HCT116 (cell line): ENCODE data around the gene APBB1IP. TPM values are rescaled to one million over a fixed set of nuclear protein-coding genes. Genes with fewer than 3 reads are reported as not detected.

Source experiments
- ATAC-seq: fragments of 200-7000 bp; cut with Tn5 transposase; 2 replicates; pipeline ENCODE4 v1.9.1; 2020; ENCODE audit warnings: mild to moderate bottlenecking, moderate library complexity
- BruUV-seq: library from RNA; stranded (reverse); fragments of 400-500 nt; replicated peaks from 2 replicates; lab custom pipeline; 2021; lab: Mats Ljungman, UMichigan
- CTCF ChIA-PET: fragments of 300-600 bp; sonication (Branson Sonifier 250); formaldehyde crosslinking; loops from one replicate; lab custom pipeline; 2021; ENCODE audit warnings: antibody characterized with exemption; lab: Charles Lee
- POLR2A ChIA-PET: fragments of 300-600, 350-600 bp; sonication (Branson Sonifier 250); formaldehyde crosslinking; loops from one replicate; lab custom pipeline; 2021; ENCODE audit warnings: antibody characterized with exemption; lab: Charles Lee
- RAD21 ChIA-PET, 2 experiments: fragments of 300-600 bp; sonication (Branson Sonifier 250); formaldehyde crosslinking; loops; one replicate each; lab custom pipeline; 2023; ENCODE audit warnings: low total read pairs in 2 of 2; ENCODE audit not compliant: uncharacterized antibody in 2 of 2, unreplicated experiment in 2 of 2, low non-redundant PET in 1 of 2; lab: Charles Lee
- DNase-seq: peaks from one replicate; pipeline ENCODE4 v3.0.0-alpha.2; 2010; ENCODE audit warnings: low read depth, low spot score
- H2AFZ ChIP-seq: fragments of 200-600 bp; shearing (Covaris generic), sonication (generic); 2 replicates; pipeline ENCODE4 v1.6.1; 2017; ENCODE audit warnings: low read depth, mixed run types, mixed read lengths, antibody characterized with exemption, low read length; ENCODE audit not compliant: poor library complexity, severe bottlenecking
- H3K27ac ChIP-seq: 2 replicates; pipeline ENCODE4 v1.5.1; 2012; ENCODE audit warnings: low read depth, low read length
- H3K27me3 ChIP-seq: fragments of 200-600 bp; sonication (generic); 2 replicates; pipeline ENCODE4 v1.6.1; 2016; ENCODE audit warnings: mixed run types, low read length, mixed read lengths; ENCODE audit not compliant: insufficient read depth
- H3K36me3 ChIP-seq, 2 experiments: fragments of 200-500 bp in 1 of 2; fragments of 200-600 bp in 1 of 2; sonication (Bioruptor generic) in 1 of 2; sonication (generic) in 1 of 2; 2 replicates each; pipeline versions ENCODE4 v1.5.1 to v1.6.1; 2014 to 2016; ENCODE audit warnings: low read length in 2 of 2, inconsistent platforms in 1 of 2, mixed read lengths in 1 of 2, mixed run types in 1 of 2; ENCODE audit not compliant: insufficient read depth in 2 of 2, control insufficient read depth in 1 of 2
- H3K4me1 ChIP-seq, 2 experiments: fragments of 200-600 bp in 1 of 2; sonication (generic) in 1 of 2; 2 replicates each; pipeline versions ENCODE4 v1.5.1 to v1.6.1; 2012 to 2017; ENCODE audit warnings: low read length in 2 of 2, inconsistent platforms in 1 of 2, mild to moderate bottlenecking in 1 of 2, mixed read lengths in 1 of 2, mixed run types in 1 of 2, moderate library complexity in 1 of 2; ENCODE audit not compliant: insufficient read depth in 2 of 2, control insufficient read depth in 1 of 2
- H3K4me2 ChIP-seq: fragments of 200-600 bp; sonication (generic); 2 replicates; pipeline ENCODE4 v1.6.1; 2017; ENCODE audit warnings: mixed run types, low read length, mixed read lengths
- H3K4me3 ChIP-seq, 2 experiments: fragments of 200-600 bp in 1 of 2; sonication (generic) in 1 of 2; replicated peaks in 1 of 2; 2 replicates each; pipeline ENCODE4 v1.5.1; 2011 to 2016; ENCODE audit warnings: low read length in 2 of 2, control low read depth in 1 of 2, low read depth in 1 of 2, mild to moderate bottlenecking in 1 of 2, mixed read lengths in 1 of 2, mixed run types in 1 of 2
- H3K79me2 ChIP-seq: fragments of 200-600 bp; sonication (generic); 2 replicates; pipeline ENCODE4 v1.6.1; 2017; ENCODE audit warnings: mild to moderate bottlenecking, mixed run types, low read length, moderate library complexity, mixed read lengths; ENCODE audit not compliant: insufficient read depth
- H3K9ac ChIP-seq: fragments of 200-600 bp; sonication (generic); 2 replicates; pipeline ENCODE4 v1.6.1; 2016; ENCODE audit warnings: low read length, mixed read lengths
- H3K9me2 ChIP-seq: fragments of 200-600 bp; sonication (generic), shearing (Covaris generic); 2 replicates; pipeline ENCODE4 v1.6.1; 2017; ENCODE audit warnings: mixed run types, mild to moderate bottlenecking, moderate library complexity; ENCODE audit not compliant: insufficient read depth
- H3K9me3 ChIP-seq, 2 experiments: fragments of 200-500 bp in 1 of 2; fragments of 200-600 bp in 1 of 2; sonication (Bioruptor generic) in 1 of 2; sonication (generic) in 1 of 2; 2 replicates each; pipeline ENCODE4 v1.6.1; 2014 to 2017; ENCODE audit warnings: low read length in 2 of 2, mixed read lengths in 2 of 2, inconsistent platforms in 1 of 2, low read depth in 1 of 2, mild to moderate bottlenecking in 1 of 2, mixed run types in 1 of 2, moderate library complexity in 1 of 2; ENCODE audit not compliant: control insufficient read depth in 1 of 2, insufficient read depth in 1 of 2
- H4K20me1 ChIP-seq: fragments of 200-600 bp; sonication (generic), shearing (Covaris generic); 2 replicates; pipeline ENCODE4 v1.6.1; 2017; ENCODE audit warnings: mixed run types, mild to moderate bottlenecking, moderate library complexity; ENCODE audit not compliant: insufficient read depth
- ATF3 ChIP-seq: IDR thresholded peaks from 2 replicates; pipeline ENCODE4 v1.6.1; 2012
- CBX3 ChIP-seq: IDR thresholded peaks from 2 replicates; pipeline ENCODE4 v1.6.1; 2012; ENCODE audit warnings: low read depth
- CEBPB ChIP-seq: IDR thresholded peaks from 2 replicates; pipeline ENCODE4 v1.6.1; 2012; ENCODE audit warnings: low read depth
- CTCF ChIP-seq, 3 experiments: fragments of 200-600 bp in 1 of 3; sonication (generic) in 1 of 3; IDR thresholded peaks in 2 of 3; conservative IDR thresholded peaks in 1 of 3; 2 replicates each; pipeline ENCODE4 v1.5.1; 2012 to 2017; ENCODE audit warnings: low read depth in 2 of 3, low read length in 2 of 3, antibody characterized with exemption in 1 of 3, borderline replicate concordance in 1 of 3, control low read depth in 1 of 3, mild to moderate bottlenecking in 1 of 3, mixed read lengths in 1 of 3, mixed run types in 1 of 3, moderate library complexity in 1 of 3; ENCODE audit not compliant: insufficient read depth in 1 of 3
- EGR1 ChIP-seq: IDR thresholded peaks from 2 replicates; pipeline ENCODE4 v1.6.1; 2012; ENCODE audit warnings: low read depth
- ELF1 ChIP-seq: IDR thresholded peaks from 2 replicates; pipeline ENCODE4 v1.6.1; 2012; ENCODE audit warnings: low read depth, borderline replicate concordance
- EZH2 ChIP-seq: fragments of 200-600 bp; sonication (generic); IDR thresholded peaks from 2 replicates; pipeline ENCODE4 v1.6.1; 2017; ENCODE audit warnings: antibody characterized with exemption, mixed run types
- EZH2phosphoT487 ChIP-seq: fragments of 200-600 bp; IDR thresholded peaks from 2 replicates; pipeline ENCODE4 v1.6.1; 2018; ENCODE audit warnings: antibody characterized with exemption, borderline replicate concordance
- FOSL1 ChIP-seq: IDR thresholded peaks from 2 replicates; pipeline ENCODE4 v1.6.1; 2012; ENCODE audit warnings: low read depth
- JUND ChIP-seq: IDR thresholded peaks from 2 replicates; pipeline ENCODE4 v1.6.1; 2012
- MAX ChIP-seq: IDR thresholded peaks from 2 replicates; pipeline ENCODE4 v1.6.1; 2012
- POLR2A ChIP-seq: IDR thresholded peaks from 2 replicates; pipeline ENCODE4 v1.7.0; 2011; ENCODE audit warnings: borderline replicate concordance; ENCODE audit not compliant: insufficient read depth, insufficient read length; ENCODE audit errors: extremely low read depth
- RAD21 ChIP-seq: IDR thresholded peaks from 2 replicates; pipeline ENCODE4 v1.6.1; 2012; ENCODE audit warnings: low read depth, mild to moderate bottlenecking
- SIN3A ChIP-seq: IDR thresholded peaks from 2 replicates; pipeline ENCODE4 v1.6.1; 2012; ENCODE audit warnings: low read depth
- SP1 ChIP-seq: IDR thresholded peaks from 2 replicates; pipeline ENCODE4 v1.6.1; 2012; ENCODE audit warnings: low read depth
- SRF ChIP-seq: IDR thresholded peaks from 2 replicates; pipeline ENCODE4 v1.6.1; 2012; ENCODE audit warnings: low read depth
- TCF7L2 ChIP-seq: IDR thresholded peaks from 2 replicates; pipeline ENCODE4 v1.7.0; 2011; ENCODE audit warnings: borderline replicate concordance, inconsistent platforms; ENCODE audit not compliant: insufficient read depth, insufficient read length; ENCODE audit errors: extremely low read depth
- YY1 ChIP-seq: IDR thresholded peaks from 2 replicates; pipeline ENCODE4 v1.6.1; 2011; ENCODE audit warnings: low read length, low read depth, moderate library complexity, mild to moderate bottlenecking; ENCODE audit not compliant: insufficient replicate concordance; ENCODE audit errors: extremely low read depth
- ZBTB33 ChIP-seq: IDR thresholded peaks from 2 replicates; pipeline ENCODE4 v1.6.1; 2011; ENCODE audit warnings: mild to moderate bottlenecking, low read length, moderate library complexity; ENCODE audit not compliant: insufficient replicate concordance; ENCODE audit errors: extremely low read depth
- ZNF274 ChIP-seq: fragments of 200-500 bp; sonication (Bioruptor generic); IDR thresholded peaks from 2 replicates; pipeline ENCODE4 v1.6.1; 2014; ENCODE audit warnings: mild to moderate bottlenecking, low read depth, low read length, inconsistent platforms
- intact Hi-C: fragments of 100-400 bp; cut with micrococcal nuclease; formaldehyde crosslinking; loops from 2 replicates; pipeline ENCODE4 v1.10.0; 2022
- total RNA-seq: library from RNA; stranded (reverse); gene quantifications from one replicate; pipeline ENCODE4 v1.2.1, GENCODE V29; 2021; ENCODE audit not compliant: unreplicated experiment

Gene APBB1IP
- total RNA-seq, 1 experiment from 2014 or later = 0.27 TPM

GRCh38 chr10:26557641-26558014 is 119.5 kb downstream of the APBB1IP start (continued):
- no peak for TF ChIP-seq EZH2phosphoT487
- no peak for TF ChIP-seq CEBPB
- no peak for TF ChIP-seq MAX
- no peak for TF ChIP-seq SRF
- no peak for TF ChIP-seq ZNF274

GRCh38 chr10:26566525-26567350 is 128.6 kb downstream of the APBB1IP start:
- ChIA-PET CTCF (no interaction called here), RAD21 (no interaction called here), POLR2A (no interaction called here)
- Histone ChIP-seq H3K79me2 (no peaks in the 10 kb centered on the region), H3K36me3 (no peaks in the 10 kb centered on the region), H3K4me3 (no peak overlapping the region), H3K4me1 (no peaks in the 10 kb centered on the region), H3K9ac (no peak overlapping the region), H3K4me2 (no peak overlapping the region), H2AFZ (no peak overlapping the region), H3K27me3 (peaks cover 4% of the 10 kb centered on the region; the same call in 1 of the 2 replicates), H3K9me3 (no peaks in the 10 kb centered on the region), H4K20me1 (no peaks in the 10 kb centered on the region), H3K27ac (no peak overlapping the region), H3K9me2 (no peaks in the 10 kb centered on the region)
- ATAC-seq = no peak
- BruUV-seq = no TSS peak
- DNase-seq = no peak
- intact Hi-C loops = no loop called here
- TF ChIP-seq JUND (no peak), SRF (no peak), ZBTB33 (no peak), ATF3 (no peak), EZH2 (no peak), FOSL1 (no peak), CTCF (IDR thresholded peaks at IDR 0.05 in 2 of 3, conservative IDR thresholded peaks at IDR 0.05 in 1 of 3; ENCODE audit: borderline replicate concordance in 1 of 3, insufficient read depth in 1 of 3, low read depth in 2 of 3, low read length in 2 of 3) (no peak), CBX3 (no peak), EGR1 (no peak), TCF7L2 (no peak), POLR2A (no peak), ELF1 (no peak), SIN3A (no peak), RAD21 (no peak), SP1 (no peak), ZNF274 (no peak), YY1 (no peak), MAX (no peak)
